Neural cell (in vitro differentiated cells): ENCODE data around the gene ULBP1. TPM values are rescaled to one million over a fixed set of nuclear protein-coding genes. Genes with fewer than 3 reads are reported as not detected.

Experiments
- H2AFZ ChIP-seq: fragments of 200-600, 300-800 bp; sonication (generic), shearing (Covaris generic); 2 replicates; pipeline ENCODE4 v1.6.0; 2014; ENCODE audit warnings: low read depth, mild to moderate bottlenecking, antibody characterized with exemption, low read length, moderate library complexity
- H3F3A ChIP-seq: fragments of 200-600 bp; shearing (Covaris generic); 2 replicates; pipeline ENCODE4 v1.6.1; 2016; ENCODE audit warnings: mild to moderate bottlenecking, moderate library complexity, mixed read lengths, antibody characterized with exemption, low read length; ENCODE audit not compliant: insufficient read depth, poor library complexity, severe bottlenecking
- H3K27ac ChIP-seq: fragments of 200-600, 300-800 bp; sonication (generic), shearing (Covaris generic); 2 replicates; pipeline ENCODE4 v1.5.1; 2014; ENCODE audit warnings: mild to moderate bottlenecking, low read length, moderate library complexity
- H3K27me3 ChIP-seq: fragments of 300-800, 200-600 bp; sonication (generic), shearing (Covaris generic); 2 replicates; pipeline ENCODE4 v1.6.0; 2014; ENCODE audit warnings: mild to moderate bottlenecking, low read depth, low read length, moderate library complexity; ENCODE audit not compliant: insufficient read depth
- H3K36me3 ChIP-seq: fragments of 300-800, 200-600 bp; sonication (generic), shearing (Covaris generic); 2 replicates; pipeline ENCODE4 v1.5.1; 2014; ENCODE audit warnings: mild to moderate bottlenecking, antibody characterized with exemption, low read length, moderate library complexity; ENCODE audit not compliant: insufficient read depth
- H3K4me2 ChIP-seq: fragments of 300-800, 200-600 bp; sonication (generic), shearing (Covaris generic); 2 replicates; pipeline ENCODE4 v1.6.0; 2014; ENCODE audit warnings: mild to moderate bottlenecking, low read length
- H3K4me3 ChIP-seq: fragments of 300-800, 200-600 bp; sonication (generic), shearing (Covaris generic); 2 replicates; pipeline ENCODE4 v1.5.1; 2014; ENCODE audit warnings: mild to moderate bottlenecking, low read length, moderate library complexity
- H3K79me2 ChIP-seq: fragments of 200-600 bp; shearing (Covaris generic); replicated peaks from 2 replicates; pipeline ENCODE4 v1.6.0; 2014; ENCODE audit warnings: mild to moderate bottlenecking, low read length, moderate library complexity; ENCODE audit not compliant: insufficient read depth
- H3K9ac ChIP-seq: fragments of 300-800, 200-600 bp; sonication (generic), shearing (Covaris generic); 2 replicates; pipeline ENCODE4 v1.6.1; 2016; ENCODE audit warnings: mild to moderate bottlenecking, low read length, mixed read lengths
- H3K9me2 ChIP-seq: fragments of 200-600 bp; shearing (Covaris generic); 2 replicates; pipeline ENCODE4 v1.6.1; 2016; ENCODE audit warnings: mild to moderate bottlenecking, low read length, mixed read lengths; ENCODE audit not compliant: insufficient read depth
- H3K9me3 ChIP-seq: fragments of 200-600, 300-800 bp; sonication (generic), shearing (Covaris generic); 2 replicates; pipeline ENCODE4 v1.6.1; 2016; ENCODE audit warnings: mild to moderate bottlenecking, mixed run types, low read length, moderate library complexity, mixed read lengths
- H4K20me1 ChIP-seq: fragments of 200-600 bp; shearing (Covaris generic); 2 replicates; pipeline ENCODE4 v1.6.1; 2016; ENCODE audit warnings: mild to moderate bottlenecking, mixed run types; ENCODE audit not compliant: insufficient read depth
- CTCF ChIP-seq: fragments of 450-650 bp; IDR thresholded peaks from 2 replicates; pipeline ENCODE4 v1.5.1; 2014; ENCODE audit warnings: antibody characterized with exemption, mild to moderate bottlenecking, moderate library complexity; ENCODE audit not compliant: poor library complexity, severe bottlenecking
- EP300 ChIP-seq: fragments of 450-650 bp; conservative IDR thresholded peaks from 2 replicates; pipeline ENCODE4 v1.6.1; 2014; ENCODE audit warnings: antibody characterized with exemption, mild to moderate bottlenecking, moderate library complexity; ENCODE audit not compliant: poor library complexity, severe bottlenecking
- EZH2 ChIP-seq: fragments of 200-600, 300-800 bp; shearing (Covaris generic), sonication (generic); IDR thresholded peaks from 2 replicates; pipeline ENCODE4 v1.6.1; 2014; ENCODE audit warnings: antibody characterized with exemption, low read length, borderline replicate concordance, mild to moderate bottlenecking; ENCODE audit not compliant: insufficient read depth, poor library complexity, severe bottlenecking
- MXI1 ChIP-seq: fragments of 450-650 bp; conservative IDR thresholded peaks from 2 replicates; pipeline ENCODE4 v1.6.1; 2014; ENCODE audit warnings: antibody characterized with exemption, mild to moderate bottlenecking; ENCODE audit not compliant: poor library complexity, severe bottlenecking
- POLR2AphosphoS5 ChIP-seq: IDR thresholded peaks from 2 replicates; pipeline ENCODE4 v1.6.1; 2012
- RAD21 ChIP-seq: fragments of 450-650 bp; conservative IDR thresholded peaks from 2 replicates; pipeline ENCODE4 v1.6.1; 2014; ENCODE audit warnings: antibody characterized with exemption, mild to moderate bottlenecking, moderate library complexity
- REST ChIP-seq: IDR thresholded peaks from 2 replicates; pipeline ENCODE4 v1.6.1; 2012; ENCODE audit warnings: borderline replicate concordance
- SMC3 ChIP-seq: fragments of 450-650 bp; conservative IDR thresholded peaks from 2 replicates; pipeline ENCODE4 v1.6.1; 2014; ENCODE audit warnings: antibody characterized with exemption, mild to moderate bottlenecking, moderate library complexity; ENCODE audit not compliant: poor library complexity
- TAF1 ChIP-seq: IDR thresholded peaks from 2 replicates; pipeline ENCODE4 v1.6.1; 2012; ENCODE audit warnings: low read depth
- polyA plus RNA-seq: library from polyadenylated mRNA; depleted of rRNA; stranded (reverse); fragments of >200 nt; gene quantifications from 2 replicates; pipeline ENCODE4 v1.2.3, GENCODE V29; 2014

ULBP1 gene
- polyA plus RNA-seq, 1 donor from 2014 or later = 0.22 TPM

- Histone ChIP-seq H3K27ac (no peak overlapping the region), H3K79me2 (no peaks in the 10 kb centered on the region), H3K4me3 (no peak overlapping the region), H3K27me3 (peaks cover 37% of the 10 kb centered on the region), H3K9ac (no peak overlapping the region), H3K36me3 (no peaks in the 10 kb centered on the region), H4K20me1 (no peaks in the 10 kb centered on the region), H3F3A (no peaks in the 10 kb centered on the region), H3K4me2 (no peak overlapping the region), H2AFZ (no peak overlapping the region), H3K9me3 (no peaks in the 10 kb centered on the region), H3K9me2 (no peaks in the 10 kb centered on the region)
- TF ChIP-seq RAD21 (no peak), MXI1 (no peak), POLR2AphosphoS5 (no peak), CTCF (no peak)
Measured at GRCh38 chr6:149995971-149996370, 32.2 kb downstream of the ULBP1 start.

- Histone ChIP-seq H2AFZ (no peak overlapping the region), H3K27ac (no peak overlapping the region), H3K9me2 (no peaks in the 10 kb centered on the region), H3K27me3 (peaks cover 8% of the 10 kb centered on the region), H4K20me1 (no peaks in the 10 kb centered on the region), H3F3A (no peaks in the 10 kb centered on the region), H3K4me2 (no peak overlapping the region), H3K36me3 (no peaks in the 10 kb centered on the region), H3K9me3 (no peaks in the 10 kb centered on the region), H3K9ac (no peak overlapping the region), H3K4me3 (no peak overlapping the region), H3K79me2 (no peaks in the 10 kb centered on the region)
- TF ChIP-seq RAD21 = no peak
- no peak for TF ChIP-seq CTCF
- no peak for TF ChIP-seq MXI1
- no peak for TF ChIP-seq SMC3
- TF ChIP-seq POLR2AphosphoS5 = no peak
- TF ChIP-seq REST = no peak
- no peak for TF ChIP-seq EZH2
- TF ChIP-seq TAF1 = no peak
- TF ChIP-seq EP300 = no peak
Measured at GRCh38 chr6:149999636-150000035, 35.9 kb downstream of the ULBP1 start.
